SK-N-SH (cell line): ENCODE results near the gene LCN15. TPM values are rescaled to one million over a fixed set of nuclear protein-coding genes. Genes with fewer than 3 reads are reported as not detected.
A peak's percentile ranks its signal among the peaks of the same experiment; 100 is the strongest.
"Not testable (repeated sequence)": the region's sequence is repeated elsewhere in the genome, so short reads cannot be mapped to it uniquely, and the experiment has no call there.

Experiments used
- CTCF ChIA-PET: fragments of 300-600, 350-600 bp; formaldehyde crosslinking; extraction: SDS; loops from one replicate; lab custom pipeline; 2021; lab: Yijun Ruan, JAX
- POLR2A ChIA-PET: fragments of 350-600 bp; sonication (Branson Sonifier 250); formaldehyde crosslinking; extraction: SDS; loops from one replicate; lab custom pipeline; 2020; ENCODE audit warnings: antibody characterized with exemption, inconsistent platforms; lab: Yijun Ruan, JAX
- DNase-seq: peaks from one replicate; pipeline ENCODE4 v3.0.0; 2012
- H2AFZ ChIP-seq: fragments of 200-600 bp; sonication (generic); 2 replicates; pipeline ENCODE4 v1.8.1; 2016; ENCODE audit warnings: antibody characterized with exemption, mild to moderate bottlenecking, low read depth
- H3F3A ChIP-seq: fragments of 200-600 bp; sonication (generic); replicated peaks from 2 replicates; pipeline ENCODE3; 2016; ENCODE audit warnings: antibody characterized with exemption, mild to moderate bottlenecking; ENCODE audit not compliant: insufficient read depth
- H3K27ac ChIP-seq, 2 experiments: fragments of 200-500 bp in 1 of 2; fragments of 200-600 bp in 1 of 2; sonication (Bioruptor generic) in 1 of 2; sonication (generic), shearing (Covaris generic) in 1 of 2; 2 replicates each; pipeline versions ENCODE4 v1.5.1 to v1.6.1; 2014 to 2016; ENCODE audit warnings: low read depth in 2 of 2, inconsistent platforms in 1 of 2, low read length in 1 of 2, mild to moderate bottlenecking in 1 of 2, mixed read lengths in 1 of 2
- H3K27me3 ChIP-seq: fragments of 200-600 bp; sonication (generic), shearing (Covaris generic); 2 replicates; pipeline ENCODE4 v1.6.1; 2016; ENCODE audit warnings: mixed run types; ENCODE audit not compliant: insufficient read depth
- H3K36me3 ChIP-seq, 2 experiments: fragments of 200-500 bp in 1 of 2; fragments of 200-600 bp in 1 of 2; sonication (Bioruptor generic) in 1 of 2; sonication (generic) in 1 of 2; replicated peaks in 1 of 2; 2 replicates each; pipeline versions ENCODE3 to v1.5.1; 2014 to 2016; ENCODE audit warnings: low read length in 1 of 2, mild to moderate bottlenecking in 1 of 2; ENCODE audit not compliant: insufficient read depth in 2 of 2, control insufficient read depth in 1 of 2
- H3K4me1 ChIP-seq, 2 experiments: fragments of 200-500 bp in 1 of 2; fragments of 200-600 bp in 1 of 2; sonication (Bioruptor generic) in 1 of 2; sonication (generic), shearing (Covaris generic) in 1 of 2; 2 replicates each; pipeline versions ENCODE4 v1.5.1 to v1.6.1; 2014 to 2016; ENCODE audit warnings: low read depth in 1 of 2, low read length in 1 of 2, mixed run types in 1 of 2; ENCODE audit not compliant: insufficient read depth in 2 of 2, control insufficient read depth in 1 of 2
- H3K4me2 ChIP-seq: fragments of 200-600 bp; sonication (generic), shearing (Covaris generic); 2 replicates; pipeline ENCODE4 v1.6.1; 2017; ENCODE audit warnings: mixed run types
- H3K4me3 ChIP-seq, 2 experiments: fragments of 200-500 bp in 1 of 2; fragments of 200-600 bp in 1 of 2; sonication (Bioruptor generic) in 1 of 2; sonication (generic), shearing (Covaris generic) in 1 of 2; 2 replicates each; pipeline versions ENCODE4 v1.5.1 to v1.8.1; 2014 to 2016; ENCODE audit warnings: low read depth in 2 of 2, inconsistent platforms in 1 of 2, low read length in 1 of 2, mild to moderate bottlenecking in 1 of 2, mixed read lengths in 1 of 2, moderate library complexity in 1 of 2
- H3K79me2 ChIP-seq: fragments of 200-600 bp; sonication (generic); 2 replicates; pipeline ENCODE4 v1.8.1; 2017; ENCODE audit warnings: mild to moderate bottlenecking; ENCODE audit not compliant: insufficient read depth
- H3K9ac ChIP-seq: fragments of 200-600 bp; sonication (generic); 2 replicates; pipeline ENCODE4 v1.6.1; 2017; ENCODE audit warnings: mixed run types
- H3K9me2 ChIP-seq: fragments of 200-600 bp; sonication (generic); 2 replicates; pipeline ENCODE4 v1.6.1; 2017; ENCODE audit warnings: mixed run types
- H3K9me3 ChIP-seq: fragments of 200-600 bp; sonication (generic); 2 replicates; pipeline ENCODE4 v1.6.1; 2017; ENCODE audit warnings: mixed run types, mild to moderate bottlenecking, moderate library complexity
- H4K20me1 ChIP-seq: fragments of 200-600 bp; sonication (generic); 2 replicates; pipeline ENCODE4 v1.6.1; 2017; ENCODE audit warnings: mild to moderate bottlenecking, mixed run types; ENCODE audit not compliant: insufficient read depth
- RAD21 ChIP-seq: IDR thresholded peaks from 2 replicates; pipeline ENCODE4 v1.6.1; 2012; ENCODE audit warnings: mild to moderate bottlenecking, low read length
- SMC3 ChIP-seq: IDR thresholded peaks from 2 replicates; pipeline ENCODE4 v1.6.1; 2012; ENCODE audit warnings: low read depth, low read length, improper control_type of control experiment
- WGBS: methylation state at CpG from one replicate; pipeline ENCODE4 v1.1.6; 2017; ENCODE audit warnings: low lambda C conversion rate; 5-methylcytosine and 5-hydroxymethylcytosine counted together
- polyA plus RNA-seq, 3 experiments: library from polyadenylated mRNA; depleted of rRNA; stranded (reverse); fragments of >200 nt; gene quantifications; 2 replicates each; pipeline ENCODE4 v1.2.3, GENCODE V29; 2012
- TF ChIP-seq, protein P1 (sequence below): IDR thresholded peaks from 2 replicates; pipeline ENCODE4 v1.4.0; 2012; ENCODE audit warnings: low read depth
- TF ChIP-seq, protein P2 (sequence below): fragments of 200-600 bp; sonication (generic); IDR thresholded peaks from 2 replicates; pipeline ENCODE4 v1.6.1; 2017; ENCODE audit warnings: antibody characterized with exemption, mild to moderate bottlenecking, moderate library complexity

The LCN15 gene
- polyA plus RNA-seq, 1 of the 3 experiments (the other 2 are of a cell fraction), result 0.08 TPM

DNA sequence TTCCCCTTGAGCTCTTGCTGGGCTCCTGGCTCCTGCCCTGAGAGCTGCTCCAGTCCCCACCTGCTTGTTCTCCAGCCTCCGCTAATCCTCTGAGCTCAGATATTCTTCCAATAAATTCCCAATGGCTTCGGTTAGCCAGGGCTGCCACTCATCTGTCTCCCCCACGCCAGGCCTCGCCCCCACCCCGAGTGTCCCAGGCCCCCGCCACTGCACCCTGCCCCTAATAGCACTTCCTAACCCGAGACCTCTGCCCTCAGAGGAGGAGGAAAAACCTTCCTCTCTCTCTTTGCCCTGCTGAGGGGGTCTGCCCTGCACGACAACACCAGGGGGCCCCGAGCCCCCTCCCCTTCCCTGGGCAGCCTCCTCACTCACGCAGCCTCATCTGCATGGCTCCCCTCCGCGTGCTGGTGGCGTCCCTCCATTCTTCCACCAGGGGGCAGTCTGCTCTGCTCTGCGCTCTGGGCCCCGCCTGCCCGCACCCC is 5.4 kb upstream of the LCN15 start:
- H3K4me2 ChIP-seq, result no peak overlapping the region
- peaks cover 0 to 3% of the 10 kb centered on the region in 2 experiments; a peak in 1 of 4 replicates for H3K4me1 ChIP-seq
- H3K9me3 ChIP-seq, result no peaks in the 10 kb centered on the region
- H3K9me2 ChIP-seq, result no peaks in the 10 kb centered on the region
- ChIA-PET POLR2A (no interaction called here), CTCF (interaction anchor here (0.6 to 3.7 kb wide), 26 partner anchors 9 to 311 kb away, joined by 3 to 24 read pairs (median 4); partner anchors contain the start of genes LCN8 and TMEM141)
- H2AFZ ChIP-seq, result no peak overlapping the region
- peaks cover 2% of the 10 kb centered on the region for H3F3A ChIP-seq
- H4K20me1 ChIP-seq, result no peaks in the 10 kb centered on the region
- H3K4me3 ChIP-seq, result peak overlapping the region in 1 of 2 experiments; percentile 25; a peak in 1 of 4 replicates
- peak; percentile 33; the same call in 1 of the 2 replicates for TF ChIP-seq RAD21
- TF ChIP-seq, protein P1, sequence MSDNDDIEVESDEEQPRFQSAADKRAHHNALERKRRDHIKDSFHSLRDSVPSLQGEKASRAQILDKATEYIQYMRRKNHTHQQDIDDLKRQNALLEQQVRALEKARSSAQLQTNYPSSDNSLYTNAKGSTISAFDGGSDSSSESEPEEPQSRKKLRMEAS, result no peak
- TF ChIP-seq, protein P2, sequence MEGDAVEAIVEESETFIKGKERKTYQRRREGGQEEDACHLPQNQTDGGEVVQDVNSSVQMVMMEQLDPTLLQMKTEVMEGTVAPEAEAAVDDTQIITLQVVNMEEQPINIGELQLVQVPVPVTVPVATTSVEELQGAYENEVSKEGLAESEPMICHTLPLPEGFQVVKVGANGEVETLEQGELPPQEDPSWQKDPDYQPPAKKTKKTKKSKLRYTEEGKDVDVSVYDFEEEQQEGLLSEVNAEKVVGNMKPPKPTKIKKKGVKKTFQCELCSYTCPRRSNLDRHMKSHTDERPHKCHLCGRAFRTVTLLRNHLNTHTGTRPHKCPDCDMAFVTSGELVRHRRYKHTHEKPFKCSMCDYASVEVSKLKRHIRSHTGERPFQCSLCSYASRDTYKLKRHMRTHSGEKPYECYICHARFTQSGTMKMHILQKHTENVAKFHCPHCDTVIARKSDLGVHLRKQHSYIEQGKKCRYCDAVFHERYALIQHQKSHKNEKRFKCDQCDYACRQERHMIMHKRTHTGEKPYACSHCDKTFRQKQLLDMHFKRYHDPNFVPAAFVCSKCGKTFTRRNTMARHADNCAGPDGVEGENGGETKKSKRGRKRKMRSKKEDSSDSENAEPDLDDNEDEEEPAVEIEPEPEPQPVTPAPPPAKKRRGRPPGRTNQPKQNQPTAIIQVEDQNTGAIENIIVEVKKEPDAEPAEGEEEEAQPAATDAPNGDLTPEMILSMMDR, result peak; percentile 61
- 0 out of 2 replicates have a peak, but pooled peaks have one; percentile 13 for TF ChIP-seq SMC3
- no peak overlapping the region for H3K9ac ChIP-seq
- WGBS, result 6% methylated on average over 13 of the region's 16 CpGs
- H3K36me3 ChIP-seq, result no peaks in the 10 kb centered on the region
- no peaks in the 10 kb centered on the region for H3K79me2 ChIP-seq
- H3K27ac ChIP-seq, result no peak overlapping the region; a peak in 1 of 4 replicates
- peak; percentile 96 for DNase-seq
- no peaks in the 10 kb centered on the region; the same call in 1 of the 2 replicates for H3K27me3 ChIP-seq

DNA sequence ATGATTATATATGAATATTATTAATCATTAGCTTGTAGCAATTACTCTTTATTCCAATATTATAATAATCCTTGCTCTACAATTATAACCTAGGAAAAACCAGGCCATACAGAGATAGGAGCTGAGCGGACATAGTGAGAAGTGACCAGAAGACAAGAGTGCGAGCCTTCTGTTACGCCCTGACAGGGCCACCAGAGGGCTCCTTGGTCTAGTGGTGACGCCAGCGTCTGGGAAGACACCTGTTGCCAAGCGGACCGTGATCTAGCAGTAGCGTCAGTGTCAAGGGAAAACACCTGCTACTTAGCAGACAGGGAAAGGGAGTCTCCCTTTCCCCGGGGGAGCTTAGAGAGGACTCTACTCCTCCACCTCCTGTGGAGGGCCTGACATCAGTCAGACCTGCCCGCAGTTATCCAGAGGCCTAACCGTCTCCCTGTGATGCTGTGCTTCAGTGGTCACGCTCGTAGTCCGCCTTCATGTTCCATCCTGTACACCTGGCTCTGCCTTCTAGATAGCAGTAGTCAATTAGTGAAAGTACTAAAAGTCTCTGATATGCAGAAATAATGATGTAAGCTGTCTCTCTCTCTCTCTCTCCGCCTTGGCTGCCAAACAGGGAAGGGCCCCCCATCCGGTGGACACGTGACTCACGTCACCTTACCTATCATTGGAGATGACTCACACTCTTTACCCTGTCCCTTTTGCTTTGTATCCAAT is 2.2 kb upstream of the LCN15 start:
- WGBS, result 48% methylated on average over 16 of the region's 18 CpGs
- POLR2A ChIA-PET, result interaction anchor here (1.0 kb wide), 1 partner anchor 38 kb away, joined by 3 read pairs; no protein-coding TSS in a partner anchor

DNA sequence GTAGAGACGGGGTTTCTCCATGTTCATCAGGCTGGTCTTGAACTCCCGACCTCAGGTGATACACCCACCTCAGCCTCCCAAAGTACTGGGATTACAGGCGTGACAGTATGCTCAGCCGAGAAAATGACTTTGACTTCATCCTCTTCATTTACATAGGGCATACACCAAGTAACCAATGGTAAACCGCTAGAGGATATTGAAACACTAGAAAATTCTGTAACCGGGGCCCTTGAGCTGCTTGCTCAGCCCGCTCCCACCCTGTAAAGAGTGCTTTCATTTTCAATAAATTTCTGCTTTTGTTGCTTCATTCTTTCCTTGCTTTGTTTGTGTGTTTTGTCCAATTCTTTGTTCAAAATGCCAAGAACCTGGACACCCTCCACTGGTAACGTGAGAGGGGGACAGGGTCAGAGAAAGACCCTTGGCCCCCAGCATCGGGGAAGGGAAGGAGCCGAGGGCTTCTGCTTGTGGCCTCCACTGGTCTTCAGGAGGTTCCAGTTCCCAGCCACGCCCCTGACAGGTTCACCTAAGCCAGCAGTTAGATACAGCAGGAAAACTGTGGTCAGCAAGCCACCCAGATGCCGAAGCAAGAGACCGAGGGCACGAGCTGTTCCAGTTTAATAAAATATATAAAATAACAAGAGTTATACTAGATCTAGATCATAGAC is 1.6 kb upstream of the LCN15 start:
- H3K4me2 ChIP-seq, H3K79me2 ChIP-seq: not testable (repeated sequence)

More for the DNA sequence above, 2.2 kb upstream of the LCN15 start:
- not testable (repeated sequence) for H3K79me2 ChIP-seq, H2AFZ ChIP-seq, H3K4me3 ChIP-seq, H3K9me3 ChIP-seq, H3K27me3 ChIP-seq, H4K20me1 ChIP-seq, H3K4me2 ChIP-seq, H3K9me2 ChIP-seq, H3F3A ChIP-seq, H3K9ac ChIP-seq, H3K4me1 ChIP-seq, H3K27ac ChIP-seq, DNase-seq, H3K36me3 ChIP-seq
- CTCF ChIA-PET, result interaction anchor here (0.7 to 3.7 kb wide), 14 partner anchors 9 to 263 kb away, joined by 3 to 22 read pairs (median 4); partner anchors contain the start of genes ABCA2 and LCN8

More for the DNA sequence above, 1.6 kb upstream of the LCN15 start:
- not testable (repeated sequence) for H3K27me3 ChIP-seq, H4K20me1 ChIP-seq, H3K9me3 ChIP-seq, H3K4me1 ChIP-seq, H3K4me3 ChIP-seq, H3K27ac ChIP-seq, H3F3A ChIP-seq, H3K9me2 ChIP-seq, H2AFZ ChIP-seq, H3K36me3 ChIP-seq, DNase-seq, H3K9ac ChIP-seq
- CTCF ChIA-PET, result interaction anchor here (1.0 to 3.7 kb wide), 7 partner anchors 8 to 94 kb away, joined by 3 to 22 read pairs (median 6); partner anchors contain the start of gene LCN8
- POLR2A ChIA-PET, result interaction anchor here (1.0 kb wide), 1 partner anchor 38 kb away, joined by 3 read pairs; no protein-coding TSS in a partner anchor
- WGBS, result 79% methylated on average over 14 of the region's 14 CpGs
